ENCODE data around the gene MIOX. TPM values are rescaled to one million over a fixed set of nuclear protein-coding genes. Genes with fewer than 3 reads are reported as not detected.

MIOX gene
- total RNA-seq, 1 experiment from 2014 or later: 1.4 TPM

- no CpG with 5 or more reads among the region's 26 CpGs for WGBS (ENCODE audit: extremely low coverage, insufficient read length, low lambda C conversion rate)
- H3K4me2 ChIP-seq (ENCODE audit: insufficient read depth, insufficient read length, low read length): no peak overlapping the region
Observed at GRCh38 chr22:50503475-50504145, 17.0 kb downstream of the MIOX start.

More at GRCh38 chr22:50503475-50504145, 17.0 kb downstream of the MIOX start:
- H3K18ac ChIP-seq (ENCODE audit: insufficient read length, low read depth, low read length): no peak overlapping the region
- H2AFZ ChIP-seq (ENCODE audit: low read length): no peak overlapping the region
- no peak overlapping the region for H2BK20ac ChIP-seq (ENCODE audit: low read depth, low read length, poor library complexity, severe bottlenecking)
- H3K79me2 ChIP-seq (ENCODE audit: insufficient read depth, low read length): peaks cover under 1% of the 10 kb centered on the region; the same call in 1 of the 2 replicates
- no peak overlapping the region for H2BK15ac ChIP-seq (ENCODE audit: low read depth, low read length)
- H2BK120ac ChIP-seq (ENCODE audit: low read depth, low read length, poor library complexity, severe bottlenecking): no peak overlapping the region
- no peak overlapping the region for H3K56ac ChIP-seq (ENCODE audit: insufficient read length, low read depth, low read length)
- no peaks in the 10 kb centered on the region for H3K27me3 Mint-ChIP-seq (ENCODE audit: low read depth)
- no peak overlapping the region for H3K4ac ChIP-seq (ENCODE audit: low read depth, low read length)
- H3K4me3 Mint-ChIP-seq: no peak overlapping the region
- peaks cover 2 to 5% of the 10 kb centered on the region in 2 experiments for H3K4me1 Mint-ChIP-seq
- no peaks in the 10 kb centered on the region for H3K27me3 ChIP-seq (ENCODE audit: insufficient read depth, low read length)
- no peak overlapping the region for H3K23ac ChIP-seq (ENCODE audit: insufficient read length, low read depth, low read length)
- peaks cover 0 to 3% (median 0%) of the 10 kb centered on the region in 3 experiments; a peak in 2 of 7 replicates for H3K36me3 Mint-ChIP-seq (ENCODE audit: insufficient read depth in 1 of 3, low read depth in 3 of 3)
- no peak overlapping the region for H3K14ac ChIP-seq (ENCODE audit: insufficient read depth, low read length)
- no peak overlapping the region for H3K9ac ChIP-seq (ENCODE audit: extremely low read depth, insufficient read length, low read length)
- H3T11ph ChIP-seq (ENCODE audit: low read length): no peak overlapping the region
- peaks cover 10% of the 10 kb centered on the region for H3K23me2 ChIP-seq (ENCODE audit: insufficient read length, low read depth, low read length, poor library complexity, severe bottlenecking)
- DNase-seq: peak; percentile 34
- TF ChIP-seq CTCF (conservative IDR thresholded peaks at IDR 0.05): 0 out of 3 replicates have a peak, but pooled peaks have one; percentile 18
- H4K91ac ChIP-seq (ENCODE audit: insufficient read length, low read depth, low read length): no peak overlapping the region
- H4K5ac ChIP-seq (ENCODE audit: insufficient read length, low read depth, low read length): no peak overlapping the region
- H2BK5ac ChIP-seq (ENCODE audit: insufficient read length, low read length): no peak overlapping the region
- no peak overlapping the region for H3K27ac ChIP-seq (ENCODE audit: insufficient read length, low read depth, low read length)
- H3K27ac Mint-ChIP-seq: no peak overlapping the region
- H4K8ac ChIP-seq (replicated peaks; ENCODE audit: insufficient read length, low read depth, low read length): no peak overlapping the region
- H3K79me1 ChIP-seq (ENCODE audit: insufficient read depth, low read depth, low read length, poor library complexity, severe bottlenecking): peaks cover under 1% of the 10 kb centered on the region
- H4K20me1 ChIP-seq (ENCODE audit: control insufficient read depth, insufficient read depth, insufficient read length): no peaks in the 10 kb centered on the region
- H2AK5ac ChIP-seq (ENCODE audit: insufficient read length, low read length): no peak overlapping the region
- H3K4me1 ChIP-seq (ENCODE audit: insufficient read depth, low read length): no peaks in the 10 kb centered on the region
- H3K9me3 ChIP-seq (ENCODE audit: control insufficient read depth, low read depth, low read length): no peaks in the 10 kb centered on the region
- no peaks in the 10 kb centered on the region for H3K9me3 Mint-ChIP-seq
- no peak overlapping the region for H2BK12ac ChIP-seq (ENCODE audit: insufficient read length, low read depth, low read length)

All from H9 (cell line).